RWPE1 (cell line): ENCODE measurements around the gene PPP1R9B.

Experiments used
- CTCF ChIA-PET: fragments of 350-600 bp; sonication (Branson Sonifier 250); formaldehyde crosslinking; extraction: SDS; loops from one replicate; lab custom pipeline; 2021; lab: Yijun Ruan, JAX
- POLR2A ChIA-PET: fragments of 400-600 bp; formaldehyde crosslinking; extraction: SDS; loops from one replicate; lab custom pipeline; 2020; ENCODE audit warnings: antibody characterized with exemption; ENCODE audit not compliant: low non-redundant PET; lab: Yijun Ruan, JAX
- DNase-seq: peaks from one replicate; pipeline ENCODE4 v3.0.0; 2012; ENCODE audit warnings: low spot score
- H3K27ac ChIP-seq: fragments of 450-650 bp; 2 replicates; pipeline ENCODE4 v1.5.1; 2017
- CTCF ChIP-seq: fragments of 450-650 bp; conservative IDR thresholded peaks from 2 replicates; pipeline ENCODE4 v1.5.1; 2017; ENCODE audit warnings: low read depth, mild to moderate bottlenecking

The PPP1R9B gene

GRCh38 chr17:50141745-50142110 lies 8.7 kb downstream of the PPP1R9B start:
- no peak for DNase-seq
- no peak for TF ChIP-seq CTCF
- peak overlapping the region; percentile 98 for H3K27ac ChIP-seq
- ChIA-PET CTCF (interaction anchor here (0.7 to 1.0 kb wide), 2 partner anchors 26 to 158 kb away, joined by 3 read pairs; no protein-coding TSS in a partner anchor), POLR2A (no interaction called here)

- peak overlapping the region; percentile 98 for H3K27ac ChIP-seq
- DNase-seq = no peak
- no peak for TF ChIP-seq CTCF
- ChIA-PET POLR2A (no interaction called here), CTCF (interaction anchor here (0.6 to 1.2 kb wide), 4 partner anchors 16 to 317 kb away, joined by 3 read pairs; no protein-coding TSS in a partner anchor)
These were observed 9.3 kb downstream of the PPP1R9B start for GRCh38 chr17:50141026-50141744.

- peak overlapping the region; percentile 98 for H3K27ac ChIP-seq
- DNase-seq = peak; percentile 77
These were observed 10.3 kb downstream of the PPP1R9B start for GRCh38 chr17:50139950-50140885.

GRCh38 chr17:50139185-50139783 lies 11.2 kb downstream of the PPP1R9B start:
- CTCF ChIA-PET = interaction anchor here (0.7 to 2.2 kb wide), 12 partner anchors 10 to 157 kb away, joined by 3 to 7 read pairs (median 4); partner anchors contain the start of genes PPP1R9B and SAMD14

More at GRCh38 chr17:50139950-50140885, 10.3 kb downstream of the PPP1R9B start:
- ChIA-PET CTCF (interaction anchor here (0.6 to 2.2 kb wide), 11 partner anchors 10 to 316 kb away, joined by 3 to 7 read pairs (median 4); partner anchors contain the start of gene PPP1R9B), POLR2A (no interaction called here)
- peak; percentile 97 for TF ChIP-seq CTCF

GRCh38 chr17:50137042-50137441 lies 13.4 kb downstream of the PPP1R9B start:
- ChIA-PET CTCF (interaction anchor here (0.5 to 1.5 kb wide), 2 partner anchors 11 to 57 kb away, joined by 4 to 5 read pairs; no protein-coding TSS in a partner anchor), POLR2A (no interaction called here)
- no peak for TF ChIP-seq CTCF
- H3K27ac ChIP-seq = peak overlapping the region; percentile 76
- DNase-seq = no peak

More at GRCh38 chr17:50139185-50139783, 11.2 kb downstream of the PPP1R9B start:
- peak overlapping the region; percentile 98 for H3K27ac ChIP-seq
- no peak for DNase-seq
- POLR2A ChIA-PET = interaction anchor here (0.5 kb wide), 1 partner anchor 9 kb away, joined by 3 read pairs; the partner anchor contains the start of gene SAMD14
- no peak for TF ChIP-seq CTCF
